Measurements from ENCODE around the gene LRIG3.

DNA sequence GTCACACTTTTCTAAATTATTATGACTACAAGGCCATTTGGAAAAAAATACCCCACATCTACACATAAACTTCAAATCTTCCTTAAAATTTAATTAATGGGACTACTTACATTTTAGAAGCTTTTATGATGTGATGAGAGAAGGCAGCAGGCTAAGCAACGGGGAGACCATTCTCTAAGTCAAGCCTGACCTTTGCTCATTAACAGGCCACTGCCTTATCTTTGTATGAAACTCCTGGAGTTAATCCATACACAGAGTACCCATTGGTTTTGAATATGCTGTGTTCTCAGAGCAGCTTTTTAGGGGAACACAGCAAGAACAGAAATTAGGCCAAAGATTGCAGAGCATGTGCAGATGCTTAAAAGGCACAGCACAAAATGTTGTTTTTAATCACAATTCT, 35.5 kb upstream of the LRIG3 start:
- TF ChIP-seq, protein P1, sequence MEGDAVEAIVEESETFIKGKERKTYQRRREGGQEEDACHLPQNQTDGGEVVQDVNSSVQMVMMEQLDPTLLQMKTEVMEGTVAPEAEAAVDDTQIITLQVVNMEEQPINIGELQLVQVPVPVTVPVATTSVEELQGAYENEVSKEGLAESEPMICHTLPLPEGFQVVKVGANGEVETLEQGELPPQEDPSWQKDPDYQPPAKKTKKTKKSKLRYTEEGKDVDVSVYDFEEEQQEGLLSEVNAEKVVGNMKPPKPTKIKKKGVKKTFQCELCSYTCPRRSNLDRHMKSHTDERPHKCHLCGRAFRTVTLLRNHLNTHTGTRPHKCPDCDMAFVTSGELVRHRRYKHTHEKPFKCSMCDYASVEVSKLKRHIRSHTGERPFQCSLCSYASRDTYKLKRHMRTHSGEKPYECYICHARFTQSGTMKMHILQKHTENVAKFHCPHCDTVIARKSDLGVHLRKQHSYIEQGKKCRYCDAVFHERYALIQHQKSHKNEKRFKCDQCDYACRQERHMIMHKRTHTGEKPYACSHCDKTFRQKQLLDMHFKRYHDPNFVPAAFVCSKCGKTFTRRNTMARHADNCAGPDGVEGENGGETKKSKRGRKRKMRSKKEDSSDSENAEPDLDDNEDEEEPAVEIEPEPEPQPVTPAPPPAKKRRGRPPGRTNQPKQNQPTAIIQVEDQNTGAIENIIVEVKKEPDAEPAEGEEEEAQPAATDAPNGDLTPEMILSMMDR (IDR thresholded peaks at IDR 0.05) = no peak
- TF ChIP-seq POLR2A (IDR thresholded peaks at IDR 0.05) = no peak
